Left lobe of liver (tissue), 1 donor: ENCODE results near the gene OR2Y1. TPM values are rescaled to one million over a fixed set of nuclear protein-coding genes. Genes with fewer than 3 reads are reported as not detected.

Experiments
- total RNA-seq: library from RNA; stranded (reverse); gene quantifications from one replicate; pipeline ENCODE4 v1.2.1, GENCODE V29; 2021
- donor health status: DM: no; HTN: yes; CAD: no.

Gene OR2Y1
- total RNA-seq, 1 donor from 2014 or later = not detected

Other genes starting within 250 kb of the OR2Y1 start
- gene CNOT6, start 245.7 kb downstream of the OR2Y1 start, total RNA-seq = 5.2 TPM
- gene SCGB3A1, start 148.6 kb downstream of the OR2Y1 start, total RNA-seq = 0.93 TPM
- gene FLT4, start 90.5 kb downstream of the OR2Y1 start, total RNA-seq = 7.7 TPM
- 115 TPM for gene MGAT1, start 62.7 kb upstream of the OR2Y1 start, total RNA-seq
- gene ZFP62, start 121.2 kb upstream of the OR2Y1 start, total RNA-seq = 7.3 TPM
- gene BTNL8, start 159.1 kb upstream of the OR2Y1 start, total RNA-seq = 0.45 TPM
- not detected for gene BTNL3, start 248.8 kb upstream of the OR2Y1 start, total RNA-seq